C4-2B (cell line): Measurements from ENCODE around the gene UFM1.

Experiments
- CTCF ChIP-seq: fragments of 450-650 bp; conservative IDR thresholded peaks from 2 replicates; pipeline ENCODE4 v1.5.1; 2017; ENCODE audit warnings: mild to moderate bottlenecking
- ZFX ChIP-seq: fragments of 450-650 bp; IDR thresholded peaks from 2 replicates; pipeline ENCODE4 v1.6.1; 2017

DNA sequence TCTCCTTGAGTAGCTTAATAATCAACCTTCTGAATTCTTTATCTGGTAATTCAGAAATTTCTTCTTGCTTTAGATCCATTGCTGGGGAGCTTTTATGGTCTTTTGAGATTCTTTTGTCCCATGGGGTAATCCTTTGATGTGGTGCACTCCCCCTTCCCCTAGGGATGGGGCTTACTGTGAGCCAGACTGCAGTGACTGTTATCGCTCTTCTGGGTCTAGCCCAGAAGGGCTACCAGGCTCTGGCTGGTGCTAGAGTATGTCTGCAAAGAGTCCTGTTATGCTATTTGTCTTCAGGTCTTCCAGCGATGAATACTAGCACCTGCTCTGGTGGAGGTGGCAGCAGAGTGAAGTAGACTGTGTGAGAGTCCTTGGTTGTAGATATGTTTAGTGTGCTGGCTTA, 41.7 kb downstream of the UFM1 start:
- no peak for TF ChIP-seq CTCF
- TF ChIP-seq ZFX, result no peak
